ENCODE measurements around the gene PRRG4. TPM values are rescaled to one million over a fixed set of nuclear protein-coding genes. Genes with fewer than 3 reads are reported as not detected.
A peak's percentile ranks its signal among the peaks of the same experiment; 100 is the strongest.

The PRRG4 gene
- total and polyA plus RNA-seq, 2 donors from 2014 or later: 6.4 to 18.4 TPM

GRCh38 chr11:32888805-32889204 is 59.1 kb downstream of the PRRG4 start:
- Histone ChIP-seq H3K27ac (ENCODE audit: low read depth in 2 of 2, low read length in 2 of 2) (no peak overlapping the region), H3K27me3 (ENCODE audit: control insufficient read depth, insufficient read depth, low read length) (no peaks in the 10 kb centered on the region), H3K4me1 (ENCODE audit: control insufficient read depth in 2 of 3, insufficient read depth in 2 of 3, low read depth in 1 of 3, low read length in 3 of 3) (peaks cover 0 to 5% (median 2%) of the 10 kb centered on the region in 3 donors), H3K9ac (ENCODE audit: low read length in 3 of 3) (no peak overlapping the region), H3K4me3 (ENCODE audit: low read length in 3 of 3) (no peak overlapping the region), H3K9me3 (ENCODE audit: control insufficient read depth in 2 of 3, insufficient read depth in 1 of 3, low read length in 3 of 3) (no peaks in the 10 kb centered on the region), H3K36me3 (ENCODE audit: control insufficient read depth in 2 of 3, insufficient read depth in 3 of 3, low read length in 3 of 3) (no peaks in the 10 kb centered on the region)
- TF ChIP-seq, protein P1, sequence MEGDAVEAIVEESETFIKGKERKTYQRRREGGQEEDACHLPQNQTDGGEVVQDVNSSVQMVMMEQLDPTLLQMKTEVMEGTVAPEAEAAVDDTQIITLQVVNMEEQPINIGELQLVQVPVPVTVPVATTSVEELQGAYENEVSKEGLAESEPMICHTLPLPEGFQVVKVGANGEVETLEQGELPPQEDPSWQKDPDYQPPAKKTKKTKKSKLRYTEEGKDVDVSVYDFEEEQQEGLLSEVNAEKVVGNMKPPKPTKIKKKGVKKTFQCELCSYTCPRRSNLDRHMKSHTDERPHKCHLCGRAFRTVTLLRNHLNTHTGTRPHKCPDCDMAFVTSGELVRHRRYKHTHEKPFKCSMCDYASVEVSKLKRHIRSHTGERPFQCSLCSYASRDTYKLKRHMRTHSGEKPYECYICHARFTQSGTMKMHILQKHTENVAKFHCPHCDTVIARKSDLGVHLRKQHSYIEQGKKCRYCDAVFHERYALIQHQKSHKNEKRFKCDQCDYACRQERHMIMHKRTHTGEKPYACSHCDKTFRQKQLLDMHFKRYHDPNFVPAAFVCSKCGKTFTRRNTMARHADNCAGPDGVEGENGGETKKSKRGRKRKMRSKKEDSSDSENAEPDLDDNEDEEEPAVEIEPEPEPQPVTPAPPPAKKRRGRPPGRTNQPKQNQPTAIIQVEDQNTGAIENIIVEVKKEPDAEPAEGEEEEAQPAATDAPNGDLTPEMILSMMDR (IDR thresholded peaks at IDR 0.05; ENCODE audit: borderline replicate concordance, extremely low read depth, insufficient read depth): no peak
- intact Hi-C loops (cut with DNase I): no loop called here
- DNase-seq: no peak
- FAIRE-seq: no peak

DNA sequence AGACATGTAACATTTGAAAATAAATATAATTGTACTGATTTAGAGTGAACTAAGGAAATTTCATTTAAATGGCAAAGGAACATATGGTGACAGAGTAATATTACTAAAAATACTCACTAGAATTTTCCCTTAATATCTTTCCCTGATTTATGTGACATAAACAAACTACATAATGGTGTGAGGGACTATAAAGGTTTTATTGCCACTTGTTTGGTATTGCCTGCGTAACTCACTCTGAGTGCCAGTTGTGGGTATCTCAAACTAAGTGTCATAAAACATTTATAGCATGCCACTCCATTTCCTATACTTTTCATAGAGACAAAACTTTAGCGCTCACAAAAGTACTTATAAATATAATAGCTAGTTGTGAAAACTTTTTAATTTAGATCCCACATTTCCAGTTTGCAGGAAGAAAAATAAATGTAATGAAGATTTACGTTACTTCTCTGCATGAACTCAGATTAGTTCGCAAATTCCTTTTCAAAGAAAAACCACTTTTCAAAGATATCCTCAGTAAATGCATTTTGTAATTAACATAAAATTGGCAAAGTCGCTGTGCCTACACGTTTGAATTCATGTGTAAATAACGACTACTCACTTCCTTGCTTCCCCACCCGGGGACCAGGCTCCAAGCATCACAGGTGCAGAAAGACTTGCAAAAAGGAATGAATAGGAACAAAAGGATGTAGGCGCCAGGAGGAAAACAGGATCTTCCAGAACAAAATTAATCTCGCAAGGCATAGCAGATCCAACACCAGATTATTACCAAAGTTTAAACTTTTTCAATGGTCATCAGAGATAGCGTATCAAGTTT is 61.3 kb downstream of the PRRG4 start:
- peaks cover 0 to 5% (median 2%) of the 10 kb centered on the region in 3 donors for H3K4me1 ChIP-seq (ENCODE audit: control insufficient read depth in 2 of 3, insufficient read depth in 2 of 3, low read depth in 1 of 3, low read length in 3 of 3)
- peak in 3 of 5 donors; percentile 12 to 45 (median 27) for DNase-seq
- no peaks in the 10 kb centered on the region for H3K9me3 ChIP-seq (ENCODE audit: control insufficient read depth in 2 of 3, insufficient read depth in 1 of 3, low read length in 3 of 3)
- H3K27ac ChIP-seq (ENCODE audit: low read depth in 2 of 2, low read length in 2 of 2): no peak overlapping the region
- H3K4me3 ChIP-seq (ENCODE audit: low read length in 3 of 3): peak overlapping the region in 2 of 3 donors; percentile 81 to 98
- FAIRE-seq: no peak
- peak overlapping the region in 2 of 3 donors; percentile 64 to 94 for H3K9ac ChIP-seq (ENCODE audit: low read length in 3 of 3)
- intact Hi-C loops (cut with DNase I): no loop called here
- no peaks in the 10 kb centered on the region for H3K27me3 ChIP-seq (ENCODE audit: control insufficient read depth, insufficient read depth, low read length)
- no peaks in the 10 kb centered on the region for H3K36me3 ChIP-seq (ENCODE audit: control insufficient read depth in 2 of 3, insufficient read depth in 3 of 3, low read length in 3 of 3)
- TF ChIP-seq, protein P1 (IDR thresholded peaks at IDR 0.05; ENCODE audit: borderline replicate concordance, extremely low read depth, insufficient read depth): no peak

DNA sequence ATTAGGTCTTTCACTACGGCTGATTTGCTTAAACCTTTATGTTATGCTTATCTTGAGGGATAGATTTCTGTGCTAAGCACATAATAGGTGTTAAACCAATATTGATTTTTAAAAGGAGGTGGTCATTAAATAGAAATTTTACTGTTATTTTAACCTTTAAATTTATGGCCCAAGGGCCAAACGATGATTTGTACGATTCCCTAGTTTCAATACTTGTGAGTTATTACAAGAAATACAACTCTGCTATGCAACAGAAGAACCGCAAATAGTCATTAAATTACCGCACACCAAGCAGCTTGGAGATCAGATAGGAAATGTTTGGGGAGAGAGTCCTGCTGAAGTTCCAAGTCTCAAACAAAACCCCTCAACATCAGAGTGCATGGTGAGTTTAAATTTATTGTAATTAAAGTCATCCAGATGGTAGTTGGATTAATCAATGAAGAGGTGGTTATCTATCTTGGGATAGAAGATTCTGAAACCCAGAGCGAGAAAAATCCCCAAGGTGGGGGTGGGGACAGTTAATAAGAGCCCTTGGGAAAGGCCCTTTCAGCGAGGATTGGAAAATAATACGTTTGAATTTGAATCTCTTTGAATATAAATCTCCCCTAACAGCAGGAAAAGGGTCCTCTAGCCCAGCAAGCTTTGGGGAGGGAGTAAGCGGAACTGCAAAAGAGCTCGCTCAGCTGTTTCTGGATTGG is 62.1 kb downstream of the PRRG4 start:
- intact Hi-C loops (cut with DNase I): no loop called here
- Histone ChIP-seq H3K4me1 (ENCODE audit: control insufficient read depth in 2 of 3, insufficient read depth in 2 of 3, low read depth in 1 of 3, low read length in 3 of 3) (peaks cover 0 to 5% (median 2%) of the 10 kb centered on the region in 3 donors), H3K36me3 (ENCODE audit: control insufficient read depth in 2 of 3, insufficient read depth in 3 of 3, low read length in 3 of 3) (no peaks in the 10 kb centered on the region), H3K9me3 (ENCODE audit: control insufficient read depth in 2 of 3, insufficient read depth in 1 of 3, low read length in 3 of 3) (no peaks in the 10 kb centered on the region), H3K9ac (ENCODE audit: low read length in 3 of 3) (peak overlapping the region; percentile 64 to 94 (median 81)), H3K27ac (ENCODE audit: low read depth in 2 of 2, low read length in 2 of 2) (peak overlapping the region; percentile 74 to 88), H3K4me3 (ENCODE audit: low read length in 3 of 3) (peak overlapping the region; percentile 81 to 98 (median 86)), H3K27me3 (ENCODE audit: control insufficient read depth, insufficient read depth, low read length) (no peaks in the 10 kb centered on the region)
- FAIRE-seq: no peak
- DNase-seq: peak in 1 of 5 donors; percentile 31
- TF ChIP-seq, protein P1 (IDR thresholded peaks at IDR 0.05; ENCODE audit: borderline replicate concordance, extremely low read depth, insufficient read depth): no peak

All from kidney (tissue), 14 donors.